ENCODE data around the gene HMOX1. TPM values are rescaled to one million over a fixed set of nuclear protein-coding genes. Genes with fewer than 3 reads are reported as not detected.

The HMOX1 gene
- total and polyA plus RNA-seq, 4 donors = 18.7 to 108 (median 59.7) TPM

GRCh38 chr22:35407362-35407761 is 26.5 kb downstream of the HMOX1 start:
- DNase-seq (ENCODE audit: low spot score) = no peak
- Histone ChIP-seq H3K9me3 (ENCODE audit: control insufficient read depth in 4 of 4, low read length in 3 of 4) (no peaks in the 10 kb centered on the region), H3K27me3 (ENCODE audit: control insufficient read depth in 4 of 4, insufficient read depth in 4 of 4, low read length in 3 of 4) (no peaks in the 10 kb centered on the region), H3K4me3 (ENCODE audit: low read depth in 1 of 3, low read length in 3 of 3) (no peak overlapping the region), H3K9ac (ENCODE audit: low read depth in 1 of 2, low read length in 2 of 2) (no peak overlapping the region), H3K4me1 (ENCODE audit: control insufficient read depth in 4 of 4, insufficient read depth in 4 of 4, low read length in 3 of 4) (peaks cover 0 to 2% (median 0%) of the 10 kb centered on the region in 4 donors), H3K27ac (ENCODE audit: low read depth in 1 of 2, low read length in 2 of 2) (no peak overlapping the region), H3K36me3 (ENCODE audit: control insufficient read depth in 4 of 4, insufficient read depth in 3 of 4, low read depth in 1 of 4, low read length in 3 of 4) (peaks cover 1 to 49% (median 13%) of the 10 kb centered on the region in 4 donors)
- 84% methylated on average over 7 of the region's 7 CpGs for WGBS
- no peak for TF ChIP-seq FOXA1 (IDR thresholded peaks at IDR 0.05)
- no peak for TF ChIP-seq CTCF (IDR thresholded peaks at IDR 0.05; ENCODE audit: low read depth, low read length, missing input control)
- no peak for TF ChIP-seq MAX (IDR thresholded peaks at IDR 0.05)
- no peak for TF ChIP-seq RAD21 (IDR thresholded peaks at IDR 0.05)
- TF ChIP-seq NR2F2 (IDR thresholded peaks at IDR 0.05) = no peak
- TF ChIP-seq RXRA (IDR thresholded peaks at IDR 0.05) = no peak
- no peak for TF ChIP-seq SP1 (IDR thresholded peaks at IDR 0.05)
- TF ChIP-seq FOXA2 (IDR thresholded peaks at IDR 0.05) = no peak
- TF ChIP-seq YY1 (IDR thresholded peaks at IDR 0.05) = no peak
- TF ChIP-seq HNF4G (IDR thresholded peaks at IDR 0.05) = no peak
- no peak for TF ChIP-seq EGR1 (IDR thresholded peaks at IDR 0.05; ENCODE audit: low read depth in 2 of 2)
- TF ChIP-seq GABPA (IDR thresholded peaks at IDR 0.05 in 1 of 2, conservative IDR thresholded peaks at IDR 0.05 in 1 of 2) = no peak
- no peak for TF ChIP-seq ZBTB33 (IDR thresholded peaks at IDR 0.05)

- DNase-seq (ENCODE audit: low spot score) = no peak
- 84% methylated on average over 16 of the region's 16 CpGs for WGBS
- no peak for TF ChIP-seq MAX (IDR thresholded peaks at IDR 0.05)
- no peak for TF ChIP-seq JUND (IDR thresholded peaks at IDR 0.05)
- TF ChIP-seq NR2F2 (IDR thresholded peaks at IDR 0.05) = no peak
- TF ChIP-seq ATF3 (IDR thresholded peaks at IDR 0.05) = no peak
- TF ChIP-seq EGR1 (IDR thresholded peaks at IDR 0.05; ENCODE audit: low read depth in 2 of 2) = no peak
- no peak for TF ChIP-seq FOXA1 (IDR thresholded peaks at IDR 0.05)
- no peak for TF ChIP-seq FOXA2 (IDR thresholded peaks at IDR 0.05)
- TF ChIP-seq GABPA (IDR thresholded peaks at IDR 0.05 in 1 of 2, conservative IDR thresholded peaks at IDR 0.05 in 1 of 2) = no peak
- no peak for TF ChIP-seq CTCF (IDR thresholded peaks at IDR 0.05; ENCODE audit: low read depth, low read length, missing input control)
- TF ChIP-seq HNF4G (IDR thresholded peaks at IDR 0.05) = no peak
- no peak for TF ChIP-seq HNF4A (conservative IDR thresholded peaks at IDR 0.05)
- TF ChIP-seq YY1 (IDR thresholded peaks at IDR 0.05) = no peak
- no peak for TF ChIP-seq REST (IDR thresholded peaks at IDR 0.05)
- TF ChIP-seq SP1 (IDR thresholded peaks at IDR 0.05) = no peak
- no peak for TF ChIP-seq RXRA (IDR thresholded peaks at IDR 0.05)
Measured at GRCh38 chr22:35409783-35410662, 29.1 kb downstream of the HMOX1 start.

More at GRCh38 chr22:35409783-35410662, 29.1 kb downstream of the HMOX1 start:
- Histone ChIP-seq H3K4me1 (ENCODE audit: control insufficient read depth in 4 of 4, insufficient read depth in 4 of 4, low read length in 3 of 4) (peaks cover 0 to 2% (median 0%) of the 10 kb centered on the region in 4 donors), H3K36me3 (ENCODE audit: control insufficient read depth in 4 of 4, insufficient read depth in 3 of 4, low read depth in 1 of 4, low read length in 3 of 4) (peaks cover 5 to 60% (median 16%) of the 10 kb centered on the region in 4 donors), H3K9ac (ENCODE audit: low read depth in 1 of 2, low read length in 2 of 2) (no peak overlapping the region), H3K9me3 (ENCODE audit: control insufficient read depth in 4 of 4, low read length in 3 of 4) (no peaks in the 10 kb centered on the region), H3K27ac (ENCODE audit: low read depth in 1 of 2, low read length in 2 of 2) (no peak overlapping the region), H3K27me3 (ENCODE audit: control insufficient read depth in 4 of 4, insufficient read depth in 4 of 4, low read length in 3 of 4) (no peaks in the 10 kb centered on the region), H3K4me3 (ENCODE audit: low read depth in 1 of 3, low read length in 3 of 3) (no peak overlapping the region)
